ENCODE measurements around the gene IRF9.

IRF9 gene

GRCh38 chr14:24206260-24207103 is 45.4 kb downstream of the IRF9 start:
- Histone ChIP-seq H3K4me2 (ENCODE audit: low read length) (no peak overlapping the region), H3K4me1 (no peaks in the 10 kb centered on the region), H2AFZ (no peak overlapping the region), H3K4me3 (ENCODE audit: low read depth, low read length) (no peak overlapping the region), H3K9me3 (ENCODE audit: control insufficient read depth, low read length) (no peaks in the 10 kb centered on the region), H3K36me3 (ENCODE audit: control insufficient read depth, insufficient read depth, low read length) (no peaks in the 10 kb centered on the region), H3K27ac (no peak overlapping the region), H3K79me2 (peaks cover 22% of the 10 kb centered on the region), H3K27me3 (ENCODE audit: control insufficient read depth, insufficient read depth, low read length) (no peaks in the 10 kb centered on the region), H3K9ac (no peak overlapping the region)
- no peak for TF ChIP-seq CTCF (IDR thresholded peaks at IDR 0.05)

GRCh38 chr14:24207104-24207551 is 46.1 kb downstream of the IRF9 start:
- TF ChIP-seq CTCF (IDR thresholded peaks at IDR 0.05), result no peak
- Histone ChIP-seq H3K9ac (no peak overlapping the region), H3K36me3 (ENCODE audit: control insufficient read depth, insufficient read depth, low read length) (no peaks in the 10 kb centered on the region), H3K4me2 (ENCODE audit: low read length) (no peak overlapping the region), H3K79me2 (peaks cover 25% of the 10 kb centered on the region), H3K4me1 (no peaks in the 10 kb centered on the region), H3K9me3 (ENCODE audit: control insufficient read depth, low read length) (no peaks in the 10 kb centered on the region), H3K27me3 (ENCODE audit: control insufficient read depth, insufficient read depth, low read length) (no peaks in the 10 kb centered on the region), H3K4me3 (ENCODE audit: low read depth, low read length) (no peak overlapping the region), H3K27ac (no peak overlapping the region), H2AFZ (no peak overlapping the region)

- Histone ChIP-seq H3K27me3 (ENCODE audit: control insufficient read depth, insufficient read depth, low read length) (no peaks in the 10 kb centered on the region), H3K36me3 (ENCODE audit: control insufficient read depth, insufficient read depth, low read length) (no peaks in the 10 kb centered on the region), H3K4me1 (no peaks in the 10 kb centered on the region), H3K27ac (no peak overlapping the region), H3K9ac (no peak overlapping the region), H3K79me2 (peaks cover 24% of the 10 kb centered on the region), H2AFZ (no peak overlapping the region), H3K9me3 (ENCODE audit: control insufficient read depth, low read length) (no peaks in the 10 kb centered on the region), H3K4me2 (ENCODE audit: low read length) (no peak overlapping the region), H3K4me3 (ENCODE audit: low read depth, low read length) (no peak overlapping the region)
- TF ChIP-seq CTCF (IDR thresholded peaks at IDR 0.05), result no peak
Observed at GRCh38 chr14:24207625-24208024, 46.6 kb downstream of the IRF9 start.

GRCh38 chr14:24211311-24211710 is 50.2 kb downstream of the IRF9 start:
- H3K36me3 ChIP-seq (ENCODE audit: control insufficient read depth, insufficient read depth, low read length), result no peaks in the 10 kb centered on the region
- no peak overlapping the region for H3K27ac ChIP-seq

More at GRCh38 chr14:24211311-24211710, 50.2 kb downstream of the IRF9 start:
- no peak overlapping the region for H3K9ac ChIP-seq
- H3K79me2 ChIP-seq, result peaks cover 14% of the 10 kb centered on the region
- no peak overlapping the region for H3K4me3 ChIP-seq (ENCODE audit: low read depth, low read length)
- TF ChIP-seq CTCF (IDR thresholded peaks at IDR 0.05), result no peak
- no peak overlapping the region for H2AFZ ChIP-seq
- H3K27me3 ChIP-seq (ENCODE audit: control insufficient read depth, insufficient read depth, low read length), result no peaks in the 10 kb centered on the region
- H3K9me3 ChIP-seq (ENCODE audit: control insufficient read depth, low read length), result no peaks in the 10 kb centered on the region
- peaks cover 7% of the 10 kb centered on the region for H3K4me1 ChIP-seq
- H3K4me2 ChIP-seq (ENCODE audit: low read length), result no peak overlapping the region
